Pons (tissue), 1 donor: ENCODE results near the gene KCNE1.

Experiments used
- DNase-seq: peaks from one replicate; pipeline ENCODE4 v3.0.0-alpha.2; 2016; ENCODE audit warnings: low spot score

KCNE1 gene

DNA sequence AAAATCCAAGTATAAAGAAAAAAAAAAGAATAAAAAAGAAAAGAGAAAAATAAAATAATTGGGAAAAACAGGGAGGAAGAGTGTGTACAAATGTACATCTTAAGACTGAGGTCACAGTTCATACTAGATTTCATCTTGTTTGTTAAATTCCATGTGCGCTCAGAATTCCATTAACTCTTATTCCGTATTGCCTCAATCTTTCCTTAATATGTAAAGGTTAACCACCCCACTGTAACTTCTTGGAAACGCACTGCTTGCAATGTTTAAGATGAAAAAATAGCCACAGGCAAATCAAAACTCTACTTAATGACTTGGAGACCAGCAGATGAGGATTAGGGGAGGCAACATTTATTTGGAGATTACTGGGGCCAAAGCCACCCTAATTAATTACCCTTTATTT, 23.9 kb upstream of the KCNE1 start:
- no peak for DNase-seq

DNA sequence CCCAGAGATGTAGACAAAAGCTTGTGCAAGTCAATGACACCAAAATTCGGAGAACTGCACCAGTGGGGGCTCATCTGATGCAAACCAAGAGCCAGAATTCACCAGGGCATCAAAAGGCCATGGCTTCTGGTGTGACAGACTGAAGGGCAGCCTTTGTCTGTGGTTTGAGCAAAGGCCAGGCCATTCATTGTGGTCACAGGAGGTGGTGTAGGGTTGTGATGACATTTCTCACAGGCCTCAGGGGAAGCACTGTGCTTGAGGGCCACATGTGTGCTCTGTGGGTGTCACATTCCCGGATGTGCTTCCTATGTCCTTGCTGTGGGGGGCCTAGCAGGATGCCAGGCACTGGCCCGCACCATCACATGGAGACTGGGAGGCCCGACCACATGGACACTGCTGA, 22.5 kb upstream of the KCNE1 start:
- DNase-seq, result peak; percentile 76

DNA sequence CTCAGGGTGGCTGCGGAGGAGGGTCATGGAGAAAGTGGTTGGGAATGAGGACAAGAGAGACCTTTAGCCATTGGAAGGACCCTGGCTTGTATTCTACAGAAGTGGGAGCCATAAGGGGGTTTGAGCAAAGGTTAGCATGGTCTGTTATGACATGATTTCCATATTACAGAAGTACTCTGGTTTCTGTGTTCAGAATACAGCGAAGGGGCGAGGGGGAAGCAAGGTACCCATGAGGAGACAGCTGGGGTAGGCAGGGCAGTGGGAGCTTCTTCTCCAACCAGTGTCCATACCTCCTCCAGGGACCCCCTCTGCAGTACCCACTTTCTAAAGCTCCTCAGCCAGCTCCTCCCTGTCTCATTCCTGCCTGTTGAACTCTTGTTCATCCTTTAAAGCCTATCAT, 21.9 kb upstream of the KCNE1 start:
- no peak for DNase-seq

DNA sequence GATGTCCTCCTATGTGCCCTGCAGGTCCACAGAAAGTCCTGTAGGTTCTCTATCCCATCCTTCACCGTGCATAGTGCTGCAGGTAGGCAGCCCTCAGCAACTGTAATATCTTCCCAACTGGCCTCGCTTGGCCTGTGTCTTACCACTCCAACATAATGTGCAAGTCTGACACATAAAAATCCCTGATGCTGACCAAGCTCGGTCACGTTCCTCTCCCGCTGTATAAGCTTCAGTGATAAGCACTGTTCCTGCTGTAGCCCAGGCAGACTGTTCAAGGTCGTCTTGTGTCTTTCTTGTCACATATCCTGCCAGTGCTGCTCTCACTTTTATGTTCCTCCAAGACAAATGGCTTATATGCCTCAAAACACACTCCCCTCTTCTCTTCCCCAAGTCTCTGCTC, 19.4 kb upstream of the KCNE1 start:
- no peak for DNase-seq

DNA sequence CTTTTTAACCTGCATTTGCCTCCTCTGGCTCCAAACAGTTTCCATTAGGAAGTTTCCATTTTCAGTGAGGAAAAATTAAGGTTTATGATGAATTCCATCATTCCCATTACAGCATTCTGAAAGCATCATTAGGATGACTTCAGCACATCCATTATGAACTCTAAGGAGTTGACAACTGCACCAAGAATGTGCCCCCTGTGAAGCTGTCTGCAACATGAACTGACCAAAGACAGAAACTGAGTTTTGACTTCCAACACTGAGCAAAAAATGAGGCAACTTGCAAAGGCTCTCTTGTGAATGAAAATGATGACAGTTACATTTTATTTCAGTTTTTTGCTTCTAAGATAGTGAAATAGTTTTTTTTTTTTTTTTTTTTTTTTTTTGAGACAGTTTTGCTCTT, 18.3 kb upstream of the KCNE1 start:
- no peak for DNase-seq

DNA sequence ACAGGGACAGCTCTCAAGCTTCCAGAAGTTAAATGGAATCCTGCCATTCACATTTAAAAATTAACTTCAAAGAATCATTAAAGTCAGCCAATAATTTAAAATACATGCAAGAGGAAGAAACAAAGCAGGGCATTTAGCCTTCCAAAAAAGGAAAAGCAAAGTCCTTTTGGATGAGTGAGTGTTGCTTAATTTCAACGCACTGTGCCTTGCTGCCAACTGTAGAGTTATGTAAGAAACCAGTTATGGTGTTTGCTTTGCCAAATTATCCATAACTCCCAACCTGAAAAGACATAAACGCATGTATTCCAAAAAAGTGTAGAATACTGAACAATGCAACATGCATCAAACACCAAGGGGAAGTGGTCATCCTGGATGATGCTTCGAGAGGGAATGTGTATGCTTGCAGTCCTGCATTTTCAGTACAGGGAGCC, 16.1 kb upstream of the KCNE1 start:
- no peak for DNase-seq

DNA sequence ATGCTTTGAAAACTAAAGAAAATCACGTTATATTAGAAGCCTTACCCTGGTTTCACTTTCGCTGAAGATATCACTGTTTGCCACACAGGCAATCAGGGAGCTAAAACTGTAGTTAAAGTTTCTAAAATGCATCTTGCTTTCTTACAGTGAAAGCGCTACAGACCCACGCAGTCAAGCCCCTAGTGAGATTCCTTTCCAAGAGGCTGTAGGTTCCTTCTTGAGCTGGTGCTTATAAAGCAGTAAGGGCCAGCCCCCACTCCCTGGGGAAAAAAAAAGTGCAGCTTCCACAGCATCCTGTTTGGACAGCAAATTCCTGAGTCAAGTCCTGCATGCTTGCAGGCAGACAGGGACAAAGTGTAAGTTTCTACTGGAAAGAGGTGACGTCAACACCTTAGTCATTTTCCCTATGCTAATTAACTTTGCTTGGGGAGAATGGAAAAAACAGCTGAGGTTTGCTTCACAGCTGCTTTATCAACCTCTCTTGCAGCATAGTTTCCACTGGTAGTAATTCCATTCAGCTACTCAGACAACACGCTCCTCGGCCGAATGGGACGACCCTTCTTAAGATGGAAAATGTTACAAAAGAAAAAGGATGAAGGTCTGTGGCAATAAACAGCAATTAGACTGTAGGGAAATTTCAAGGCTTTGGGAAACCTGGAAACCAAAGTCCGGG, 14.7 kb upstream of the KCNE1 start:
- DNase-seq, result peak; percentile 62

DNA sequence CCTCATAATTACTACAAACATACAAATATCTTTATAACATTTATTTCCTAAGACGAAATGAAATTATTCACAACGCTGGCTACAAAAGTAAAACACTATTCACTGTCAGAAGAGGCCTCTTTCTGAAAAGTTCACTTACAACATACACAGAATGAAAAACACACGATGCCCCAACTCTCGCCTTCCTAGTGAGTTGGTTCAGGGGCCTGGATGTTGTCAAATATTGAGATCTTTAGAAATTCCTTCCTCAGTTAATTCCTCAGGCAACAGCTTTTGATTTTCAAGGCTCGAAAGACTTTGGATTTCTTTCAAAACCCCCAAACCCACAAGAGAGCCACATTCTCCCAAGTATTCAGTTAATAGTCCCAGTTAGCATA, 14.2 kb upstream of the KCNE1 start:
- no peak for DNase-seq

DNA sequence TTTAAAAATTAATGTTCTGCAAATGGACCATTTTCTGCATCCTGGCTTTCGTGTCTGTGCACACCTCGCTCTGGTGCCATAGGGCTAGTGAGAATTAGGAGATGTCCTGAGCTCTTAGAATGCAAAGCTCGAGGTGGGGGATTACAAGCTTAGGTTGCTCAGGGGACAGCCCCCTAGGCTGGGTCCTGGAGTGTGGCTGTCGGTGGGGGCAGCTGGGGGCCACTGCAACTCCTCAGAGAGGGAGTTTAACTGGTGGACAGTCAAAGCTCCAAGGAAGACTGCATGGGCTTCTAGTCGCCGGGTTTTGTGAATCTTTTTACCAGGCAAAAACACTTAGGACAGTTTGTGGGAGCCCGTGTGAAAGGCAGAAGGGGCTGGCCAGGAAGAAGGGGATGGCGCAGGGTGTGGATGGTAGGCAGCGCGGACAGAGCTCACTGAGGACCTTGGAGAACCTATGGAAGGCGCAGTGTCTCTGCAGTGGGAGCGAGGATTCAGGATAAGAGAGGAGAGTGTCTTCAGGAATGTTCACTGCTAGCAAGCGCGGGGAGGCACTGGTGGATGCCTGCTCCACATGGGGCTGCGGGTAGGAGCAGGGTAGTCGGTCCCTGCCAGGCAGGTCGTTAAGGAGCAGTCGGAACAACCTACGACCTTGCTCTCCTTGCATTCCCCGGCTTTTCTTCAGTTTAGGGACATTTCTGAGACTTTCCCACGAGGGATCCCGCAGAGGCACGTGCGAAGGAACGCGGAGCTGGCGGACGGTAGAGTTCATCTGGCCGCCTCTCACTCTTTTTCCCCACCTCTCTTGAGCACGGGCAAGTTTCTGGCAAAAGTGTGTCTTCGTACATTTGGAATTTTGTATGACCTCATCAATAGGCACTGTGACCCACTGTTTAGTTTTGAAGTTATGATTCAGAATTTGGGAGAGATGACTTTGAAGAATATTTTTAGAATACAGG, 12.9 kb upstream of the KCNE1 start:
- no peak for DNase-seq

DNA sequence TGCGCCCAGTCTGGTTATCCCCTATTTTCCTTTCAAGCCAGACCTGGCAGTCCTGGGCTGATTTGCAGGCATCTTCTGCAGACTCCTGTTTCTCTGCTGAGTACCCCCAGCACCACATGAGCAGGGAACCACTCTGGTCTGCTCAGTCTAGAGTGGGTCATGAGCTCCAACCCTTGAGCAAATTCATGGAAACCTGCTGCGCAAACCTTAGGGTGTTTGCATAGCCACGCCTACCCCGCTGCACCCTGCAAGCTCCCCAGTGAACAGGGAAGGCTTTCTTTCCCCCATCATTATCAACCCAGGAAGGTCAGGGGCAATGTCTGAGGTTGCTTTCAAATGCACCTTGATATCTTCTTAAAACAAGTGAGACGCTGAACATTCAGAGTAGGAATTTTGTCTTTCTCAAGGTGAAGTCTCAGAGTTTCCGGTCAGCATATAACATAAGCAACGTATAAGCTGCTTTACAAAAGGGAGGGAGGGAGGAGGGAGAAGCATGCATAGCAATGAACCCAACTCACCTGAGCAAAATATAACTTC, 11.1 kb upstream of the KCNE1 start:
- no peak for DNase-seq

DNA sequence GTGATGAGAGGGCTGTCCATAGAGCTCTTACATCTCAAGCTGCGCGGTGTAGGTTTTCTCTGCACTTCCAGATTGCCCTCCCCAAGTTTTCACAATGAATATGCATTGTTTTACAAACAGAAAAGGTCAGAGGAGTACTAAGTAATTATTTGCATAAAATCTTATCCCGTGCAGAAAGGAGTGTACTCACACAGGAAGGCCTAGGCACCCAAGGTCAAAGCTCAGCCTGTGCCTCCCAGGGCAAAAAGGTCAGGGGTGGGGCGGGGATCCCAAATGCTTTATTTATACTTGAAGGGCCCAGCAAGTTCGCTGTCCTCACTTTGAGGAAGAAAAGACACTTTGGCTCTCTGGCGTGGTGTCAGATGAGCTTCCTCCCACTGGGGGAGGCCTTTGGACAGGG, 10.3 kb upstream of the KCNE1 start:
- no peak for DNase-seq

DNA sequence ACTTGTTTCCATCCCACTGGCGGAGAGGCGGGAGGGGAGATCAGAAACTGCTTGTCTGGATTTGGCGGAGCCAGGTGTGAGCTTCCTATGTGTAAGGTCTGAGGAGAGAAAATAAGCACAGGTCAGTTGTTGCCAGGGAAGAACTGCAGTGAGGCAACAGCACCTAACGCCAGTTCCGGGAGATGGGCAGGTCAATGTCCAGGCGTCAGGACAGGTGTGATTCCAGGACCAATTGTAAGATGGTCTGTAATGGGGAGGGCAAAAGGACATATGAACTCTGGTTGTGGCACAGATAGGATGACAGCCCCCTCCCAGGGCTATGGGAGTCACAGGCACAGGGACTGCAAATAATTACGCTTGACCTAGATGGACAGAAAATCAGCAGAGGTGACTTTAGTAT, 9.6 kb upstream of the KCNE1 start:
- no peak for DNase-seq

DNA sequence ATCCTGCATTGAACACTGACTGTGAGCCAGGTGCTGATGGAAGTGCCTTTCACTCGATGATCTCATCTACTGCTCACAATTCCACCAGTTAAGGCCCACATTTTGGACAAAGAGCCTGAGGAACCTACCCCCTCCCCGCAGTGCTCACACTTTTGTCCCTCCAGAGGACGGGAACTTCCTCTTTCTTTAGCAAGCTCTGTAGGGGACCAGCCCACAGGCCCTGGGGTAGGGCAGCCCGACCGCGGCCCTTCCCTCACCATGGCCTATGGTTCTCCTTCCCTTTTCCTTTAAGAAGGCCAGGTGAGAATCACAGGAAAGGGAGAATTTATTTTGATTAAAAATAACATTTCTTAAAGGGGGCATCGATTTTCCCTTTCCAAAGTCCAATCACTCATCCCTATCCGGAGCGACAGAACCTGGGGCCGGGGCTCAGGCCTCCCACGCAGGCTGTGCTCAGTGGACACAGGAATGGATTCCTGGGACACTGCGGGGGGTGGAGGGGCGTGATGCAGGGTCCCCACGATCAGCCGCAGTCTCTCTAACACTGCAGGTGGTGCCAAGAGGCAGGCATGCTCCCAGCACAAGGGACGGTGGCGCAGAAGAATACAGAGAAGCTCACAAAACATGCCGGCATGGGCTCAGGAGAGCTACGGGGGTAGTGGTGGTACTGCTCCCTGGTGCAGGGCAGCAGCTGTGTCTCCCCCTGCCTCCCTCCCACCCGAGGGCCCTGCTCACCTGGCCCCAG, 8.9 kb upstream of the KCNE1 start:
- DNase-seq, result no peak

DNA sequence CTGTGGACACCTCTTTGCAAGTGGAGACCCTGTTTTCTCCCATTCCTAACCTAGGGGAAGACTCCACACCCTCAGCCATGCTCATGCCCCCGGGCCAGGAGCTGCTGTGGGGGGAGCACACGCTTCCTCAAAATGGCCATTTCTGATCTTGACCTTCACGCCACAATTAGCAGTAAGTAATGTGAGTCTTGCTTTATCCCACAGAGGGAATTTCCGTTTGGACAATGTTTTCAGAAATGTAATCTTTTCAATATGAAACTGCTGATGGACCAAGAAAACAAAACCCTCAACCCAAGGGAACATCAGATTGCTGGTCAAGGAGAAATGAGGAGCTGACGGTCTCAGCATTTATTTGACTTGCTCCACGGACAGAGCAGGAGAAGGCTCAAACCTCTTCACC, 8.3 kb upstream of the KCNE1 start:
- no peak for DNase-seq

DNA sequence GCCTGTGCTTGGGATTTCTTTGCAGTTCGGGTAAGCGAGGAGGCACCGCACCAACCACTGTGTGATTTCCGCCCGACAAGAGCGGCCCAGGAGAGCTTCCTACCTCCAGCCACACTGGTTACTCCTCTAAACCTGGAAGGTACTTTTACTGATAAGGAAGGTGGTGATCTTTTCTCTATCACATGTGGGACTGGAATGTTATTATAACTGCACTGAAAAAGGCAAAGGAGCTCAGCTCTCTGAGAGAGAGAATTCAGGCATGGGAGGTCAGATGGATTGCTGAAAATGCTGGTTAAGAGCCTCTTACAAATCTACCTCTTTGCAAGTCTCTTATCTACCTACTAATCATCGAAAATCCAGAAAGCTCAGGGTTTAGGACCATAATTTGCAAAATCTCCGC, 7.7 kb upstream of the KCNE1 start:
- DNase-seq, result no peak

DNA sequence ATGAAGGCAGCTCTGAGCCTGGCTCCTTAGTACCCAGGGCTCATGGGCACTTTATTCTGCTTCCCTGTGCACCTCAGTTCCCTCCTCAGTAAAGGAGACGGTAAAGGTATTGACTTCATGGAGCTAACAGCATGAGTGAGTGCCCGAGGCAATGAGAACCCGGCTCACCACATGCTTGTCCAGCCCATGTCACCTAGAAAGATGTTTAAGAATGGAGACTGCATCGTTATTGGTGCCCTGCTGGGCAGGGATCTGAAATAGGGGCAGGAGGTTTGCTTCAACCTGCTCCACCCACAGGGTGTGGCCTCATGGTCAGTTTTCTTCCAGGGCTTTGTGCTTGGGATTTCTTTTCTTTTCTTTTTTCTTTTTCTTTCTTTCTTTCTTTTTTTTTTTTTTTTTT, 7.0 kb upstream of the KCNE1 start:
- no peak for DNase-seq

DNA sequence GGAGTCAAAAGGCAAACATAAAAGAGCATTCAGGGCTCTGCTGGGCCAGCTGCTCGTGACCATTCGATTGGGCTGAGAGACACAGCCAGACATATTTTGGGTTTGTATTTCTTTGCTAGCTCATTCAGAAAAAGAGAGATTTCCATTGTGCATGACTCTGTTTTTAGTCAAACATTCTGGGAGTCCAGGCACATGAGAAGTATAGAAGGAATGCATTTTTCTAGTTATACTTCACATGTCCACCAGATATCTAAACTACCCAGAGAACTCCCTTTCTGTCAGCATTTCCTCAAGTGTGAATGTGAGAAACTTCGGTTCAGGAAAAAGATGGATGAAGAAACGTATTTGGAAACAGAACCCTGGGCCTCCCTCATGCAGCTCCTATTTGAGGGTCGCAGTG, 6.3 kb upstream of the KCNE1 start:
- DNase-seq, result no peak

DNA sequence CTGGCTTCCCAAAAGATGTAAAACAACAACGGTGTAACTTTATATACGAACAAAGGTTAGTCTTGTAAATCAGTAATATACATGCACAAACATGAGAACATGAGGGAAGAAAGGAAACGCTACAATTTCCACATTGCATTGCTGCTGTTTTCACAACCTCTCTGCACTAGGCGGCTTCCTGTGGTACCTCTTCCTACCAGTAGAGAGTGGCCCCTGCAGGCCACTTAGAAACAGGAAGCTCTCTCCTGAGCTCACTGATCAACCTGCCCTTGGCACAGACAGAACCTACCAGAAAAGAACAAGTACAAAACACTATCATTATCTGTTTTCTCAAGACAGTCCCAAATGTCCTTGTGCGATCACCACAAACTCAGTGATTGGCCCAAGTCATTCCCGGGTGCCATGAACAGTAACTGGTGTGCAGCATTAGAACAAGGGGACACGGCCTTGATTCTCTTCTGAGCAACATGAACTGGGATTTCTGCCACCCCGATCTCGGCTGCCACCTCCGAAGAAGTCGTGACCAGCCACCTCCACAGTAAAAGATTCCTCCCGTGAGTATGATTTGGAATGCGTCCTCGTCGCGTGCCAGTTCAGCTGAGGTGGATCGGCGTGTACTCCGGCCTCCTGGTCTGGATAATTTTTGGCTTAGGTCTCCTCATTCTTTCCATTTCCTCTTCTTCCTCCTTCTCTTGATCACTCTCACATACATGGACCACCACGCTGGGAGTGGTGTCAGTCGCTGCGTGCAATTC, 5.7 kb upstream of the KCNE1 start:
- no peak for DNase-seq

DNA sequence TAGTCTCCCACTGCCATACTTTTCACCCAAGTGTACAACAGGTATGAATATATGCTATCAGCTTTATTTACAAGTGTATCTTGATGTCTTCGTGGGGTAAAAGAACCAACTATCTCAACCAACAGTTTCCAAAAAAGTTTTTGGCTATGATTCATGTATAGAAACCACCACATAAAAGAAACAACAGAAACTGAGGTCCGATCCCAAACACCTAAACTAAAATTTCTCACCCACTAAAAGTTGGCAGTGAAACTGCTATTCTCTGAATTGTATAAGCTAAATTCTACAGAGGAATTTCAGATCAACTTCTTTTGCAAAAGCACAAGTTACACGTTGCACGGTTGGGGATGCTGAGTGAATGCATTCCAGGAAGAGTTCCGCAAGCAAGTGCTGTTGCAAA, 5.0 kb upstream of the KCNE1 start:
- no peak for DNase-seq

DNA sequence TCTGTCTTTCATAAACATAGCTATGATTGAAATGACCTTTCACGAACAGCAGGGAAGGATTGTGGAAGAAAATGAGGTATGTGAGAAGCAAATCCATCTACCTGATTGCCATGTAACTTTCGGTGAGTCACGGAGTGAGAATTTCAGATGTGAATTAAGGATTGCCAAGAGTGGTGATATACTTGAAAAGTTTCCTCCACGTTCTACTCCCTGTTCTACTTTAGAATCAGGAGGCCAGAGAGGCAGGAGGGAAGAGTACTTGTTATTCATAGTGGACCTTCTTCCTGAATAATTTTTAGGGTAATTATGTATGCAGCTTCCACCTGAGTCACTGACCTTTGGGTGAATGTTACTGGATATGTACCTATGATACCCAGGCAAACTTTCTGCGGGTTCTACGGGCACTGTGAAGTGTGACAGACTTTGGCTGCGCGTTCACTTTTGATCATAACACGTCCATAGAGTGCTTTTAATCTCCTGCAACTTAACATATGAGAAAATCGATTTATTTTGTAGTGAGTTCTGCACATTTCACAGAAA, 2.6 kb upstream of the KCNE1 start:
- DNase-seq, result no peak

DNA sequence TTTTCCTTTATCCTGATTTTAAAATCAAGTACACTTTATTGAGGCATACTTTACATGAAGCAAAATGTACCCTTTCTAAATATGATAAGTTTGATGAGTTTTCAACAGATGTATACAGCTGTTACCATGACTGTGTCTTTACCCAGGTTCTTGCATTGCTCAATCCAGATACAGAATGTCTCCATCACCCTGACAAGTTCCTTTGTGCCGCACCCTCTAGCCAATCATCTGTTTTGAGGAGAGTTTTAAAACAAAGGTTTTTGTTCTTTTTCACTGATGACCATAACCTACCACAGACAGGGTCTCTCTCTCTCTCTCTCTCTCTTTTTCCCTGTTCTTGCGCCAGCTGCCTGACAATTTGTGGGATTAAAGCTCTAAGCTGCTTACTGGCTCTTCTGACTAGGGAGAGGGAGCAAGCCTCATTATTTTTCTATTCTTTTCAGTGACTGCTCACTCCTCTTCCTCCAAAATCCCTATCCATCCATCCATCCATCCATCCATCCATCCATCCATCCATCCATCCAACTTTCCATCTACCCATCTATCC, 1.2 kb upstream of the KCNE1 start:
- DNase-seq, result no peak
